K562 (cell line): ENCODE results near the gene WNT7B. TPM values are rescaled to one million over a fixed set of nuclear protein-coding genes. Genes with fewer than 3 reads are reported as not detected.

Experiments used
- ATAC-seq: fragments of 200-7000 bp; cut with Tn5 transposase; 3 replicates; pipeline ENCODE4 v1.9.1; 2020; ENCODE audit warnings: moderate library complexity
- BruUV-seq: library from RNA; stranded (reverse); fragments of 400-500 nt; replicated peaks from 2 replicates; lab custom pipeline; 2021; lab: Mats Ljungman, UMichigan
- CTCF ChIA-PET: fragments of 300-600 bp; formaldehyde crosslinking; extraction: SDS; loops from one replicate; lab custom pipeline; 2021; ENCODE audit warnings: low intra/inter-chr PET ratio; lab: Yijun Ruan, JAX
- POLR2A ChIA-PET: fragments of 300-600, 350-650 bp; sonication (Branson Sonifier 250); formaldehyde crosslinking; extraction: SDS; loops from one replicate; lab custom pipeline; 2021; ENCODE audit warnings: antibody characterized with exemption, inconsistent platforms; lab: Yijun Ruan, JAX
- DNase-seq, 4 experiments: peaks; one replicate each; pipeline versions ENCODE4 v3.0.0 to v3.0.0-alpha.2; 2011 to 2018; ENCODE audit warnings: low spot score in 3 of 4, mixed read lengths in 3 of 4; ENCODE audit errors: extremely low read depth in 1 of 4
- FAIRE-seq: peaks from 2 replicates; lab custom pipeline; 2011; peaks lifted over from hg19 to GRCh38; lab: Jason Lieb, UNC
- H2AFZ ChIP-seq: 2 replicates; pipeline ENCODE4 v1.6.0; 2011; ENCODE audit warnings: low read depth, low read length, control low read depth, inconsistent platforms
- H3K27ac ChIP-seq: fragments of 200-600 bp; 3 replicates; pipeline ENCODE4 v1.8.0; 2011; ENCODE audit warnings: low read depth, mild to moderate bottlenecking, control low read depth, inconsistent platforms, low read length, moderate library complexity, mixed read lengths; ENCODE audit errors: extremely low read depth
- H3K27me3 ChIP-seq, 2 experiments: fragments of 300-600 bp in 1 of 2; 2 replicates in 1 of 2; 3 replicates in 1 of 2; pipeline versions ENCODE4 v1.6.0 to v1.8.0; 2011; ENCODE audit warnings: inconsistent platforms in 2 of 2, low read length in 2 of 2, mild to moderate bottlenecking in 1 of 2, mixed read lengths in 1 of 2, moderate library complexity in 1 of 2; ENCODE audit not compliant: control insufficient read depth in 2 of 2, insufficient read depth in 2 of 2
- H3K36me3 ChIP-seq: fragments of 300-600 bp; 3 replicates; pipeline ENCODE4 v1.8.0; 2011; ENCODE audit warnings: mild to moderate bottlenecking, low read length, inconsistent platforms; ENCODE audit not compliant: control insufficient read depth, insufficient read depth
- H3K4me1 ChIP-seq, 2 experiments: fragments of 200-600 bp in 1 of 2; replicated peaks in 1 of 2; 2 replicates in 1 of 2; 3 replicates in 1 of 2; pipeline versions ENCODE4 v1.5.1 to v1.8.0; 2011; ENCODE audit warnings: inconsistent platforms in 2 of 2, low read length in 2 of 2, mild to moderate bottlenecking in 1 of 2, mixed read lengths in 1 of 2, moderate library complexity in 1 of 2; ENCODE audit not compliant: control insufficient read depth in 2 of 2, insufficient read depth in 2 of 2
- H3K4me2 ChIP-seq: 2 replicates; pipeline ENCODE4 v1.6.1; 2011; ENCODE audit warnings: low read length, control low read depth, inconsistent platforms, mixed read lengths; ENCODE audit not compliant: insufficient read depth
- H3K4me3 ChIP-seq: fragments of 200-600 bp; sonication (generic), shearing (Covaris generic); 2 replicates; pipeline ENCODE4 v1.5.1; 2016; ENCODE audit warnings: control low read depth, inconsistent platforms
- H3K79me2 ChIP-seq: fragments of 200-600 bp; 3 replicates; pipeline ENCODE4 v1.8.0; 2011; ENCODE audit warnings: low read length, inconsistent platforms; ENCODE audit not compliant: control insufficient read depth, insufficient read depth
- H3K9ac ChIP-seq, 2 experiments: 2 replicates each; pipeline versions ENCODE4 v1.6.0 to v1.6.1; 2011; ENCODE audit warnings: low read depth in 2 of 2, low read length in 2 of 2, control low read depth in 1 of 2, inconsistent platforms in 1 of 2, mild to moderate bottlenecking in 1 of 2, mixed read lengths in 1 of 2; ENCODE audit not compliant: insufficient read depth in 1 of 2
- H3K9me1 ChIP-seq: one replicate; pipeline ENCODE4 v1.6.0; 2011; ENCODE audit warnings: inconsistent platforms, mild to moderate bottlenecking, low read length, moderate library complexity; ENCODE audit not compliant: control insufficient read depth, insufficient read depth
- H3K9me3 ChIP-seq: replicated peaks from 2 replicates; pipeline ENCODE4 v1.5.1; 2011; ENCODE audit warnings: low read depth, low read length, inconsistent platforms; ENCODE audit not compliant: control insufficient read depth, insufficient read depth
- H4K20me1 ChIP-seq: replicated peaks from 2 replicates; pipeline ENCODE4 v1.6.1; 2011; ENCODE audit warnings: low read length, inconsistent platforms, mixed read lengths; ENCODE audit not compliant: control insufficient read depth, insufficient read depth
- BRD4 ChIP-seq: fragments of 200-600 bp; sonication (generic); IDR thresholded peaks from 2 replicates; pipeline ENCODE4 v1.6.1; 2017; ENCODE audit warnings: inconsistent platforms
- BRD9 ChIP-seq: fragments of 450-650 bp; IDR thresholded peaks from 2 replicates; pipeline ENCODE4 v1.6.1; 2018; ENCODE audit warnings: low read depth; ENCODE audit not compliant: partially characterized antibody
- RBBP5 ChIP-seq: fragments of 200-600 bp; sonication (generic); IDR thresholded peaks from 2 replicates; pipeline ENCODE4 v1.6.1; 2012; ENCODE audit warnings: borderline replicate concordance, mild to moderate bottlenecking, low read length, control low read depth, inconsistent platforms; ENCODE audit not compliant: insufficient read depth, poor library complexity, severe bottlenecking
- SRSF7 ChIP-seq: fragments of 200-400 bp; formaldehyde crosslinking; optimal IDR thresholded peaks from 2 replicates; pipeline ENCODE3; 2017; ENCODE audit warnings: mild to moderate bottlenecking, low read depth, low read length
- TCF7L2 ChIP-seq: fragments of 150-350 bp; IDR thresholded peaks from 2 replicates; pipeline ENCODE4 v1.6.1; 2016; ENCODE audit warnings: low read depth, mild to moderate bottlenecking, low read length, moderate library complexity
- ZNF354B ChIP-seq: fragments of 250-450 bp; sonication (Bioruptor Pico); IDR thresholded peaks from 2 replicates; pipeline ENCODE4 v1.4.0; 2020
- ZNF449 ChIP-seq: fragments of 250-450 bp; sonication (Bioruptor Pico); IDR thresholded peaks from 2 replicates; pipeline ENCODE4 v1.8.0; 2022; ENCODE audit warnings: moderate library complexity, mild to moderate bottlenecking, inconsistent platforms
- ZNF586 ChIP-seq: fragments of 450-650 bp; formaldehyde crosslinking; conservative IDR thresholded peaks from 2 replicates; pipeline ENCODE4 v1.4.0; 2020; ENCODE audit warnings: mild to moderate bottlenecking, moderate library complexity
- WGBS: fragments of 100-300 bp; shearing (Covaris generic); methylation state at CpG from one replicate; pipeline ENCODE4 v1.1.6; 2016; ENCODE audit warnings: low coverage, mixed read lengths; ENCODE audit not compliant: insufficient coverage; ENCODE audit errors: missing lambda C conversion rate; 5-methylcytosine and 5-hydroxymethylcytosine counted together
- in situ Hi-C: fragments of 300-500 bp; cut with MboI; formaldehyde crosslinking; loops from 4 replicates; pipeline ENCODE4 v1.15.0; 2018; ENCODE audit warnings: inconsistent platforms, mixed read lengths
- intact Hi-C: fragments of 100-400 bp; cut with micrococcal nuclease; formaldehyde crosslinking; loops from 2 replicates; pipeline ENCODE4 v1.14.2; 2022
- polyA plus RNA-seq, 8 experiments: library from polyadenylated mRNA; depleted of rRNA in 4 of 8; stranded (reverse) in 5 of 8; unstranded in 3 of 8; fragments of >200 nt; fragmentation: Nextera tagmentation in 2 of 8; fragmentation: Illumina TruSeq in 1 of 8; extraction: Ambion mirVana in 2 of 8; extraction: Trizol in 1 of 8; gene quantifications; 2 replicates each; pipeline versions ENCODE4 v1.2.1 to v1.2.3, GENCODE V29; 2011 to 2014; ENCODE audit warnings: inconsistent platforms in 1 of 8, missing spikeins in 1 of 8
- total RNA-seq, 7 experiments: library from RNA; depleted of rRNA in 6 of 7; stranded (reverse); fragments of >200 nt in 6 of 7; fragmentation: Illumina TruSeq in 2 of 7; extraction: Trizol in 2 of 7; gene quantifications; 2 replicates each; pipeline versions ENCODE4 v1.2.1 to v1.2.3, GENCODE V29; 2011 to 2021; ENCODE audit warnings: low replicate concordance in 1 of 7

WNT7B gene
- total and polyA plus RNA-seq, 9 of the 15 experiments (the other 6 are each of a cell fraction or from before 2014, with no cell fraction given): not detected

GRCh38 chr22:46024136-46024840, 47.3 kb upstream of the WNT7B start:
- intact Hi-C loops (no loop called here), in situ Hi-C loops (loop anchor here (25.0 kb wide), 1 partner anchor 288 kb away; no protein-coding TSS in a partner anchor)
- Histone ChIP-seq H3K9me1 (no peaks in the 10 kb centered on the region), H3K27ac (no peak overlapping the region), H3K9me3 (no peaks in the 10 kb centered on the region), H4K20me1 (no peaks in the 10 kb centered on the region), H3K4me2 (no peak overlapping the region), H2AFZ (no peak overlapping the region), H3K79me2 (no peaks in the 10 kb centered on the region), H3K4me1 (peaks cover 0 to 17% of the 10 kb centered on the region in 2 experiments; a peak in 2 of 5 replicates), H3K9ac (no peak overlapping the region), H3K36me3 (no peaks in the 10 kb centered on the region), H3K4me3 (no peak overlapping the region), H3K27me3 (no peaks in the 10 kb centered on the region)
- ATAC-seq (no peak), FAIRE-seq (no peak), DNase-seq (no peak)
- ChIA-PET POLR2A (interaction anchor here (0.7 to 2.1 kb wide), 2 partner anchors 11 to 28 kb away, joined by 3 to 11 read pairs; no protein-coding TSS in a partner anchor), CTCF (no interaction called here)
- BruUV-seq: no TSS peak
- 60% methylated on average over 4 of the region's 4 CpGs for WGBS
- TF ChIP-seq ZNF354B: no peak
- no peak for TF ChIP-seq RBBP5
- no peak for TF ChIP-seq BRD4

- H4K20me1 ChIP-seq: no peaks in the 10 kb centered on the region
- no peaks in the 10 kb centered on the region for H3K9me3 ChIP-seq
- H3K4me2 ChIP-seq: no peak overlapping the region
- 61% methylated on average over 5 of the region's 14 CpGs for WGBS
- H3K36me3 ChIP-seq: no peaks in the 10 kb centered on the region
- in situ Hi-C loops: loop anchor here (25.0 kb wide), 1 partner anchor 289 kb away; no protein-coding TSS in a partner anchor
- H3K9me1 ChIP-seq: no peaks in the 10 kb centered on the region
- H2AFZ ChIP-seq: no peak overlapping the region
- H3K9ac ChIP-seq: no peak overlapping the region; a peak in 1 of 4 replicates
- no peaks in the 10 kb centered on the region for H3K79me2 ChIP-seq
- FAIRE-seq: no peak
- TF ChIP-seq BRD9 (no peak), SRSF7 (no peak), TCF7L2 (no peak), ZNF586 (CRISPR knock-in tag) (no peak), ZNF449 (CRISPR knock-in tag) (no peak)
- TF ChIP-seq, all 486 proteins: peak for 0
- DNase-seq (no peak), ATAC-seq (no peak)
- ChIA-PET POLR2A (interaction anchor here (2.1 kb wide), 1 partner anchor 10 kb away, joined by 11 read pairs; no protein-coding TSS in a partner anchor), CTCF (no interaction called here)
- intact Hi-C loops: no loop called here
- Histone ChIP-seq H3K27me3 (no peaks in the 10 kb centered on the region), H3K4me1 (peaks cover 0 to 17% of the 10 kb centered on the region in 2 experiments; a peak in 2 of 5 replicates), H3K27ac (no peak overlapping the region), H3K4me3 (no peak overlapping the region)
- BruUV-seq: no TSS peak
Measured at GRCh38 chr22:46023558-46023981, 46.6 kb upstream of the WNT7B start.
